ENCODE measurements around the gene RHOT2. TPM values are rescaled to one million over a fixed set of nuclear protein-coding genes. Genes with fewer than 3 reads are reported as not detected.
A peak's percentile ranks its signal among the peaks of the same experiment; 100 is the strongest.

The RHOT2 gene
- total RNA-seq, 1 donor from 2014 or later = 189 TPM

DNA sequence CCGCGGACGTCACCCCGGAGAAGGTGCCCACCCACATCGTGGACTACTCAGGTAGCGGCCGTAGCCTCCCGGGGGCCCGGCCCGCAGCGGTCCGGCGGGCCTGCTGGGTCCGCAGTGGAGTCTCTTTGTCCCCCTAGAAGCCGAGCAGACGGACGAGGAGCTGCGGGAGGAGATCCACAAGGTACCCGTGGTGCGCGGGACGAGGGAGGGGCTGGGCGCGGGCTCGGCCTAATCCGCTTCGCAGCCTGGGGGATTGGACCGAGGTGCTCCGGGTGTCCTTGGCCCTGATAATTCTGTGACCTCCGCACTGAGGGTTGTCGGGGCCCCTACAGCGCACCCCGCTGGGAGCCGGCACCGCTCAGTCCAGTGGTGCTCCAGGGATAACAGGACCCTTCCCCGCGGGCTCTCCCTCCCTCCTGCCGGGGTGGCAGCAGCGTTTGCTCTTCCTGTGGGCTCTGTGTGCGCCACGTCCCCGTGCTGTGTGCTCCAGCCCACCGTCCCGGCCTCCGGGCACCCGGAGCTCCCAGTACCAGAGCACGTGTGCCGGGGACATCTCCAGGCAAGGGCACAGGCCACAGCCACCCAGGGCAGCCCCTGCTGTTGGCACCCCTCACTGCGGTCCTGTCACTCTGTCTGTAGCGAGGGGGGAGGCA is 713 bp downstream of the RHOT2 start:
- Mint-ChIP-seq H3K27ac (ENCODE audit: unreplicated experiment) (no peak overlapping the region), H3K4me3 (peak overlapping the region; percentile 84), H3K4me1 (peaks cover 4% of the 10 kb centered on the region), H3K27me3 (ENCODE audit: low read depth) (no peaks in the 10 kb centered on the region), H3K36me3 (ENCODE audit: low read depth) (no peaks in the 10 kb centered on the region), H3K9me3 (no peaks in the 10 kb centered on the region)
- DNase-seq (ENCODE audit: low read depth, low spot score) = no peak
- TF ChIP-seq, protein P1, sequence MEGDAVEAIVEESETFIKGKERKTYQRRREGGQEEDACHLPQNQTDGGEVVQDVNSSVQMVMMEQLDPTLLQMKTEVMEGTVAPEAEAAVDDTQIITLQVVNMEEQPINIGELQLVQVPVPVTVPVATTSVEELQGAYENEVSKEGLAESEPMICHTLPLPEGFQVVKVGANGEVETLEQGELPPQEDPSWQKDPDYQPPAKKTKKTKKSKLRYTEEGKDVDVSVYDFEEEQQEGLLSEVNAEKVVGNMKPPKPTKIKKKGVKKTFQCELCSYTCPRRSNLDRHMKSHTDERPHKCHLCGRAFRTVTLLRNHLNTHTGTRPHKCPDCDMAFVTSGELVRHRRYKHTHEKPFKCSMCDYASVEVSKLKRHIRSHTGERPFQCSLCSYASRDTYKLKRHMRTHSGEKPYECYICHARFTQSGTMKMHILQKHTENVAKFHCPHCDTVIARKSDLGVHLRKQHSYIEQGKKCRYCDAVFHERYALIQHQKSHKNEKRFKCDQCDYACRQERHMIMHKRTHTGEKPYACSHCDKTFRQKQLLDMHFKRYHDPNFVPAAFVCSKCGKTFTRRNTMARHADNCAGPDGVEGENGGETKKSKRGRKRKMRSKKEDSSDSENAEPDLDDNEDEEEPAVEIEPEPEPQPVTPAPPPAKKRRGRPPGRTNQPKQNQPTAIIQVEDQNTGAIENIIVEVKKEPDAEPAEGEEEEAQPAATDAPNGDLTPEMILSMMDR (conservative IDR thresholded peaks at IDR 0.05) = no peak

DNA sequence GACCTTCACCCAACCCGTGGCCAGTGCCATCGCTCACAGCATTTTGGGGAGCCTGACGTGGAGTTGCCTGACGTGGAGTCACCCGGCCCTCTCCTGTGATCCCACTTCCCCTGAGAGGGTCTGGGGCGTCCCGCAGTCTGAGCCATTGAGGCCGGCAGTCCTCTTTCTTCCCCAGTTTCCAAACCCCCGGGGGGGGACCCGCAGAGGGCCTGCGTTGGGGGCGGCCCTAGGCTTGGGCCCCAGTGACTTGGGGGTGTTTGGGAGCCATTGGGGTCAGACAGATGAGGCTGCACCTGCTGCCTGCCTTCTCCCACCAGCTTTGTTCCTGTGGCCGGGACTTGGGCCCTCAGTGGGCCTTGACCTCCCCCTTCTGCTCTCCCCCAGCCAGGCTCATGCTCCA is 1.7 kb downstream of the RHOT2 start:
- no peak for DNase-seq (ENCODE audit: low read depth, low spot score)
- H3K27ac Mint-ChIP-seq (ENCODE audit: unreplicated experiment) = no peak overlapping the region
- H3K9me3 Mint-ChIP-seq = no peaks in the 10 kb centered on the region
- TF ChIP-seq, protein P1 (conservative IDR thresholded peaks at IDR 0.05) = no peak
- H3K4me1 Mint-ChIP-seq = peaks cover 4% of the 10 kb centered on the region
- no peaks in the 10 kb centered on the region for H3K36me3 Mint-ChIP-seq (ENCODE audit: low read depth)
- H3K4me3 Mint-ChIP-seq = peak overlapping the region; percentile 84
- peaks cover under 1% of the 10 kb centered on the region for H3K27me3 Mint-ChIP-seq (ENCODE audit: low read depth)

DNA sequence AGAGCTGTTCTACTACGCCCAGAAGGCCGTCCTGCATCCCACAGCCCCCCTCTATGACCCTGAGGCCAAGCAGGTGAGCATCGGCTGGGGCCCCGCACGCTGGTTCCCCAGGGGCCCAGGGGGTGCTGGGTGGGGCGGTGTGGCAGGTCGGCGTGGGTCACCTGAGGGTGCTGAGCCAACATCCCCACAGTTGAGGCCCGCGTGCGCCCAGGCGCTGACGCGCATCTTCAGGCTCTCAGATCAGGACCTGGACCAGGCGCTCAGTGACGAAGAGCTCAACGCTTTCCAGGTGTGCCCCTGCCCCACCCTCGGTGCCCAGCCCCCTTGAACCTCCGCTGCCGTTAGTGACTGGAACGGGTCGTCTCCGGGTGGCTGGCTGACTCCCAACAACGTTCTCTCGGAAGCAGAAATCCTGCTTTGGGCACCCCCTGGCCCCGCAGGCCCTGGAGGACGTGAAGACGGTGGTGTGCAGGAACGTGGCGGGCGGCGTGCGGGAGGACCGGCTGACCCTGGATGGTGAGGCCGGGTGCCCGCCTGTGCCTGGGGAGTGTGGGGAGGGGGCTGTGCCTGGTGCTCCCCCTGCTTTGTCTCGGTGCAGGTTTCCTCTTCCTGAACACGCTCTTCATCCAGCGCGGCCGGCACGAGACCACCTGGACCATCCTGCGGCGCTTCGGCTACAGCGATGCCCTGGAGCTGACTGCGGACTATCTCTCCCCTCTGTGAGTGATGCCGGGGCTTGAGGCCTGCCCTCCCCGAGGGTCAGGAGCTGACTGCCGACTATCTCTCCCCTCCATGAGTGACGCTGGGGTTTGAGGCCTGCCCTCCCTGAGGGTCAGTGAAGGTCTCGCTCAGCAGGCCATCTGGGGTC is 2.8 kb downstream of the RHOT2 start:
- H3K4me1 Mint-ChIP-seq = peaks cover 8% of the 10 kb centered on the region
- DNase-seq (ENCODE audit: low read depth, low spot score) = no peak
- H3K27me3 Mint-ChIP-seq (ENCODE audit: low read depth) = peaks cover 8% of the 10 kb centered on the region
- no peaks in the 10 kb centered on the region for H3K9me3 Mint-ChIP-seq
- TF ChIP-seq, protein P1 (conservative IDR thresholded peaks at IDR 0.05) = no peak
- H3K4me3 Mint-ChIP-seq = peak overlapping the region; percentile 84
- no peaks in the 10 kb centered on the region for H3K36me3 Mint-ChIP-seq (ENCODE audit: low read depth)
- H3K27ac Mint-ChIP-seq (ENCODE audit: unreplicated experiment) = no peak overlapping the region

DNA sequence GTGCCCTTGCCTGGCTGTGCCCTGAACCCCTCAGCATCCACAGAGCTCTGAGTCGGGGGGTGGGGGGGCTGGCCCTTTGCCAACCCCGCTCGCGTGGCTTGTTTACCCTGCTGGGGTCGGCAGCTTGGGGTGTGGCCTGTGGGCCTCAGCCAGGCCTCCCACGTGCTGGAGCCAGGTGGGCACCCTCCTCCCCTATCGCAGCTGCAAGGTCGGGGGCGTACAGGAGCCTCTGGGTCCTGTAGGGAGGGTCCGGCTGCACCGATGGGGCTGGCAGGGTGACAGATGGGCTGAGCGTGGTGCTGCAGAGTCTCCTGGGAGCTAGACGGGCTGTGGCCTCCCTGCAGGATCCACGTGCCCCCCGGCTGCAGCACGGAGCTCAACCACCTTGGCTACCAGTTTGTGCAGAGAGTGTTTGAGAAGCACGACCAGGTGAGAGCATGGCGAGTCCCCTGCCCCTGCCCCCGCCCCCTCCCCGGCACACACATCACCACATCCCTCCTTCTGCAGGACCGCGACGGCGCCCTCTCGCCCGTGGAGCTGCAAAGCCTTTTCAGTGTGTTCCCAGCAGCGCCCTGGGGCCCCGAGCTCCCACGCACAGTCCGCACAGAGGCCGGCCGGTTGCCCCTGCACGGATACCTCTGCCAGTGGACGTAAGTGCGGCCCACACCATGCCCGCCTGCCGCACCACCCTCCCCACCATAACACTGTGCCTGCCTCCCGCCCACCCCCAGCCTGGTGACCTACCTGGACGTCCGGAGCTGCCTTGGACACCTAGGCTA is 3.6 kb downstream of the RHOT2 start:
- Mint-ChIP-seq H3K36me3 (ENCODE audit: low read depth) (no peaks in the 10 kb centered on the region), H3K27ac (ENCODE audit: unreplicated experiment) (no peak overlapping the region), H3K4me1 (peaks cover 8% of the 10 kb centered on the region), H3K27me3 (ENCODE audit: low read depth) (peaks cover 9% of the 10 kb centered on the region), H3K4me3 (no peak overlapping the region), H3K9me3 (no peaks in the 10 kb centered on the region)
- TF ChIP-seq, protein P1 (conservative IDR thresholded peaks at IDR 0.05) = no peak
- no peak for DNase-seq (ENCODE audit: low read depth, low spot score)

DNA sequence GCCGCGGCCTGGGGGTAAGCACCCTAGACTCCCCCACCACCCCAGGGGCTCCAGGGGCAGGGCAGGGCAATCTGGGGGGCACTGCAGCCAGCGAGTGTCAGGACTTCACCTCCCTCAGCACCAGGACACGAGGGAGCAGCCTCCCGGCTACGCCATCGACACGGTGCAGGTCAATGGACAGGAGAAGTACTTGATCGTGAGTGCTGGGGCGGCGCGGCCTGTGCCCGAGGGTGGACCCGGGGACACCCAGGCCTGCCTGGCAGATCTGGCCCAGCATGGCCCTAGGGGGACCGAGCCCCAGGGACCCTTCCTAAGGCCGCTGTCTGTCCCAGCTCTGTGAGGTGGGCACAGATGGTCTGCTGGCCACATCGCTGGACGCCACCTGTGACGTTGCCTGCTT is 4.4 kb downstream of the RHOT2 start:
- no peak for DNase-seq (ENCODE audit: low read depth, low spot score)
- Mint-ChIP-seq H3K4me3 (peak overlapping the region; percentile 61), H3K9me3 (no peaks in the 10 kb centered on the region), H3K4me1 (peaks cover 8% of the 10 kb centered on the region), H3K27ac (ENCODE audit: unreplicated experiment) (no peak overlapping the region), H3K36me3 (ENCODE audit: low read depth) (no peaks in the 10 kb centered on the region), H3K27me3 (ENCODE audit: low read depth) (peaks cover 12% of the 10 kb centered on the region)
- TF ChIP-seq, protein P1 (conservative IDR thresholded peaks at IDR 0.05) = no peak
